HG03457 (cell line): ENCODE data around the gene DUOXA2.
"Not testable (repeated sequence)": the region's sequence is repeated elsewhere in the genome, so short reads cannot be mapped to it uniquely, and the experiment has no call there.

ENCODE experiments used
- ATAC-seq: cut with Tn5 transposase; IDR thresholded peaks from one replicate; pipeline ENCODE4 v1.9.1; 2021; ENCODE audit warnings: moderate number of reproducible peaks; ENCODE audit not compliant: unreplicated experiment

DUOXA2 gene

GRCh38 chr15:45114076-45114750 is at the start of gene DUOXA2, which contains the start of gene DUOX2:
Gene DUOXA2 (plus strand): TSS chr15:45114326. CDS start chr15:45114606, 280 bp downstream.
Gene DUOX2 (minus strand): TSS chr15:45114172. CDS start chr15:45113411, 761 bp downstream.
- ATAC-seq = no peak

- ATAC-seq = no peak
Observed at GRCh38 chr15:45064386-45064785, 49.7 kb upstream of the DUOXA2 start.

- not testable (repeated sequence) for ATAC-seq
Observed at GRCh38 chr15:45069942-45070360, 44.2 kb upstream of the DUOXA2 start.

GRCh38 chr15:45073602-45074001 is 40.5 kb upstream of the DUOXA2 start:
- not testable (repeated sequence) for ATAC-seq

DNA sequence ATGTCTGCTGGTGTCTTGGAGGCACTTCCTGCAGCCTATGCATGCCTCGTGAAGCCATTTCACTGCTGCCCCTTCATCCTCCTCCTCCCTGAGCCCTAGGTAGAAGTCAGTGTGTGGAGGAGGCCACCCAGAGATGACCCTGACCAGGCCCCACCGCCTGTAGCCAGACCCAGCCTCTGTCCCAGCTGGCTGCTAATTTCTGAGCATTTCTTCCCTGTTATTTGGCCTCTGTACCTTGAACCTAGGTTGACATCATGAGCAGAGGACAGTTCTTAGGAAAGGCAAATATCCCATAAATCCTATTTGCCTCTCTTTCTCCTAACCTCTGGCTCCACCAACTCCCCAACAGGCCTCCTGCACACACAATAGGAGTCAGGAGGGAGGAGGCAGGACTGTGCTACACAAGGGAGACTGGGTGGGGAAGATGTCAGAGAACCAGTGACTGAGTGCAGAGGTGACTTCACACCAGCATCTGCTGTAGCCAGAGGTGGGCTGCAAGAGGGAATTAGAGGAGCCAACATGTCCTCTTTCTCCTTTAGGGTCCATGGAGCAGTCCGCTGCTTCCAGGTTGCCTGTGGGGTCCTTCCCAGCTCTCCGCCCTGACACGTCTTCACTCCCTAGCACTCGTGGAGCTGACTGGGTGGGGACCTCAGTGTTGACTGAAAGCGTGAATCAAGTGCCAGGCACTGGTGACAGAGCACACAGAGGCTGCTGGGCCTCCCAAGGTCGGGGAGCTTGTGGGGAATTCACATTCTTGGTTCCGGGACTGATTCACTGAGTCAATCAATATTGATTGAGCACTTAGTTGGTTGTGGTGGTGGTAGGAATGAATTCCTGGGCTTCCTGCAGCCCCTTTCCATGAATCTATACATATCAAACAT is 38.4 kb upstream of the DUOXA2 start:
- not testable (repeated sequence) for ATAC-seq

GRCh38 chr15:45077391-45077790 is 36.7 kb upstream of the DUOXA2 start:
- ATAC-seq = not testable (repeated sequence)

- not testable (repeated sequence) for ATAC-seq
Observed at GRCh38 chr15:45079201-45079600, 34.9 kb upstream of the DUOXA2 start.

DNA sequence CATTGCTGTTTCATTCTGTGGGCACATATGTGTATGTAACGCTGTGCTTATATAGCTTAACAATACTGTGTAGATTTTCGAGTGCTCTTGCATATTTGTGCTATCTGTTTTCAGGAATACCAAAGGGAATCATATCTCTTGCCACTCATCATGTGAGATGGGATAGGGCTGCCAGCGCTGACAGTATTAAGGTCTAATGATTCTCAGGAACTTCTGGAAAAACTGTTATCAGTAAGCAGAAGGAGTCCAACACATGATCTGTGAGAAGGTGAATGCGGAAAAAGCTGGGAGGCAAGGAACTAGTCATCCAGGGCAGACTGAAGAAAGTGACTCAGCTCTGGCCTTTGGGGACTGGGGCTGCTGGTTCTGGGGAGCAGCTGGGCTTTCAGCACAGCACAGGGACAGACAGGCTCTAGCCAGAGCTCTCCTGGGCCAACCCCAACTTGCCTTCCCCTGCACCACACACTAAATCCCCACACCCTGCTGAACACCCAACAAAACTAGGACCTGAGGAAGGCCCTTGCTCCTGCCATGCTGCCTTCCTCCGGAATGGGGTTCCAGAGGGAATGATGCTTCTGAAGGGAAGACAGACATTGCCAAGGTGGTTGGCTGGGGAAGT is 34.4 kb upstream of the DUOXA2 start:
- ATAC-seq = not testable (repeated sequence)

GRCh38 chr15:45080593-45080992 is 33.5 kb upstream of the DUOXA2 start:
- ATAC-seq = not testable (repeated sequence)

DNA sequence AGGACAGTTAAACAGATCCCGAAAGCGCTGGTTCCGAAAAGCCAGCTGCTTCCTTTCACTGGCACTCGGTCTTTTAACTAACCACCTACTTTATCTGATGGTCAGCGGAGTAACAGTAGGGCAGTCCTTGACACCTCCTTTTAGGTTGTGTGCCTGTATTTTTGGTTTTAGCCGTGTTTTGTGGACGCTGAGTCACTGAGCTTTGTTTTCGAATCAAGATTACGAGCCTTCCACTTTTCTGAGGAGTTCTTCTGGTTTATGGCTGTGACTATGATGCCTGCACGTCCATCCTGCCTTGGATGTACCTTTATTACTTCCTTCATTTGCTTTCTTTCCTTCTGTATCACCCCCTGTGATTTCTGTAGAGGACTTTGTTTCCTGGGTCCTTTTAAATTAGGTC is 31.7 kb upstream of the DUOXA2 start:
- not testable (repeated sequence) for ATAC-seq

DNA sequence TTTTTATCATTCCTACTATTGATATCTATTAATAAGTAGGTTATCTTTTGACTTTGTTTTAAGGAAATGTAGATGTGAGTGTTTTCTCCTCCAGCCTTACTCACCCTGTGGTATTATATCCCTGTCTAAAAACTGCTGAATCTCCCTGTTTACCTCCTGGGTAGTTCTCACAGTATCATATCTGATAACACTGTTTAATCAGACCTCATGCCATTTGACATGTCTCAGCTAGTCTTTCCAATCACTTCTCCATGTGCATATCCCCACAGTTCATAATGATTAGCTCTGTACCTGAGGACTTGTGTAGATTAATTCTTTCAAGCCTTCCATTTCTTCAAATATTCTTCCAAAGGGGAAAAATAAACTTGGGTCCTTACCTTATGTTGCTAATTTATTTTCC is 30.9 kb upstream of the DUOXA2 start:
- ATAC-seq = no peak

DNA sequence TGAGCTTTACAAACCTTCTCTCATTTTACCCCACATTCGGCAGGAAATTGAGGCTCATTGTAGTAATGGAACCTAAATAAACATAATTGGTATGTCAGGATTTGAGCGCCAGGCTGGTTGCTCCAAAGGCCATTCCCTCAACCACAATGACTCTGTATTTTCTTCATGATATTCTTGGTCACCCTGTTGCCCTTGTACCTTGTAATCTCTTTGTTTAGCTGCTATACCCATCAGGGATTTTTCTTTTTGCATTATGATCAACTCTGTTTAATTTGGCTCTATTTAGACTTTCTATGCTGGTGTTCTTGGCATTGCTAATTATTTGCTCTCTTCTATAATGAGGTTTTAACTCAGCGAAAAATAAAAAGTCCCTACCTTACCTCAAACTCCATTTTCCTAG is 30.0 kb upstream of the DUOXA2 start:
- no peak for ATAC-seq

DNA sequence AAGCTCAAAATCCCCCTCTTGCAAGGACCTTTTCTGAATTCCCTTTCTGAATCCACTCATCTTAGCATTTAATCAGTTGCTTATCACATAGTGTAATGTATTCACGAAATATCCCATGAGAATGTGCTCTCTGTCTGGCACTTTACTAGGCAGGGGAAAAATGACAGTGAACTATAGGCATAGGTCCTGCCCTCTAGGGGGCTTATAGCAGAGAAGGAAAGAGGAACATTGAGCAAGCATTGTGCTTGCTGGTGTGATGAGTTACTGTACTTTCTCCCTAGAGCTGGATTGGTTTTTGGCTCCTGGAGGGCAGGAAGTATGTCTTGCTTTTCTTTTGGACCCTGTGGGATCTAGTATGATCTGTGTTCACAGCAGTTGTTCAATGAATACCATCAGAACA is 26.6 kb upstream of the DUOXA2 start:
- ATAC-seq = no peak

DNA sequence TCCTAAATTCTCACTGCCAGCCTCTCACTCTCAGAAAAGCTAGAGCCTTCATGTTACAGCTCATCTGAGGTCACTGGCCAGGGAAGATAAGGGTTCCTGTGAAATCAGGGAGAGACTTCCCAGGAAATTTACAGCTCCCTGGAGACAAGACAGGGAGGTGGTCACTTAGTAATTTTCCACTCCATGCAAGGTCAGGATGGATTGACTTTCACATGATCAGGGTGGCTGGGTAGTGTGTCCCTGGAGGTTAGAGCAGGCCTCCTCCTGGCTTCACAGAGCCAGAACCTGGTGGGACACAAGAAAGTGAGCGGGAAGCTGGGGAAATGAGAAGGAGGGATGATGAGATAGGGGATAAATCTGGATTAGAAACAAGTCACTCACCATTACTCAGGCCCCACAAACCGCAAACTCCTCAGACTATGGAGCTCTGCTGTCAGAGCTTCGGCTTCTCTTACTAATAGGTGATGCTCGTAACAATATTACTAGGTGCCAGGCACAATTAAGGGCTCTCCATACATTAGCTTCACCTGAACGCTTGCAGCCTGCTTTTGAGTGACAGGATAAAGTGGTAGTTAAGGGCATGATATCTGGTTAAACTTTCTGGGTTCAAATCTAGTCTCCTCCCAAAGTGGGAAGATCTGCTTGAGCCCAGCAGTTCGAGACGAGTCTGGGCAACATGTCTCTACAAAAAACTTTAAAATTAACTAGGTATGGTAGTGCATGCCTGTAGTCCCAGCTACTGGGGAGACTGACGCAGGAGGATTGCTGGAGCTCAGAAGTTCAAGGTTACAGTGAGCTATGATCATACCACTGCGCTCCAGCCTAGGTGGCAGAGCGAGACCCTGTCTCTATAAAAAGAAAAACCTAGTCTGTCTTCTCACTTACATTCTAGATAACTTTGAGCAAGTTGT is 25.1 kb upstream of the DUOXA2 start:
- ATAC-seq = no peak

- no peak for ATAC-seq
Observed at GRCh38 chr15:45089712-45090373, 24.3 kb upstream of the DUOXA2 start.

- ATAC-seq = no peak
Observed at GRCh38 chr15:45091161-45091560, 23.0 kb upstream of the DUOXA2 start.

DNA sequence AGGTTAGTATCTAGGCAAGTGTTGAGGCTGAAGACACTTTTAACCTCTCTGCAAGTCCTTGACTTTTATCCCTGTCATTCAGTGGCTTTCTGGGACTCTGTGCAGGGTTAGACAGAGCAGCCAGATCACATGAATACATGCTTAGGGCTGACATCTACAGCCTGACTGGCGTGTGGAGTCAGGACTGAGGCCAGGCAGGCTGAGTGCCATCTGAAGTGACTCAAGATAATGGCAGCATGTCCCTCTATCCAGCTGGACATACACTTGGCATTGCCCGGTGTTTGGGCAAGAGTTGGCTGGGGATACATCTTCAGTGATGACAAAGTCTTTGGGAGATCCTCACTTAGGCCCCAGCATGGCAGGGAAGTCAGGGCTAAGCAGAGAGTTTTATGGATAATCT is 22.6 kb upstream of the DUOXA2 start:
- ATAC-seq = no peak

DNA sequence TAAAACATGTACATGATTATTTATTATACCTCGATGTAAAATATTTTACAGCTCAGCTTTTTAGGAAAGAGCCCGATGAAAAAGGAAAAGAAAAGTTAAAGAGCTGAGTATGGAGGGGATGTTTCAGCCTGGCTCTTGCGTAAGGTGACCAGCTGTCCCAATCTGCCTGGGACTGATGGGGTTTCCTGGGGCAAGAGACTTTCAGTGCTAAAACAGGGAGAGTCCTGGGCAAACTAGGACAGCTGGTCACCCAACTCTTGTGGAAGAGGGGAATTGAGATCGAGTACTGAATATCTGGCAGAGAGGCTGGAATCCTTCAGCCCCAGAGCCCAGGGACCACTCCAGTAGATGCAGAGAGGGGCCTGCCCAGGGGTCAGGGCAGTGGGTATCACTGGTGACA is 21.1 kb upstream of the DUOXA2 start:
- ATAC-seq = no peak

- no peak for ATAC-seq
Observed at GRCh38 chr15:45093622-45094357, 20.3 kb upstream of the DUOXA2 start.
